Heart left ventricle (tissue), 16 donors: Measurements from ENCODE around the gene RBM26. TPM values are rescaled to one million over a fixed set of nuclear protein-coding genes. Genes with fewer than 3 reads are reported as not detected.

Source experiments
- ATAC-seq, 4 donors: fragments of 200-7000 bp; cut with Tn5 transposase; one replicate each; pipeline ENCODE4 v1.9.1; 2020 to 2022; ENCODE audit warnings: moderate library complexity in 4 of 4, mild to moderate bottlenecking in 3 of 4, moderate number of reproducible peaks in 1 of 4
- DNase-seq, 5 donors: peaks; one replicate each; pipeline ENCODE4 v3.0.0-alpha.2; 2020
- H3K27ac ChIP-seq, 12 donors: fragments of 200-600 bp; sonication (generic) in 4 of 12; one replicate each; pipeline versions ENCODE4 v1.5.0 to v1.8.0; 2016 to 2022; ENCODE audit warnings: mild to moderate bottlenecking in 2 of 12
- H3K27me3 ChIP-seq, 9 donors: fragments of 200-600 bp; sonication (generic) in 2 of 9; one replicate each; pipeline versions ENCODE4 v1.5.1 to v1.8.0; 2016 to 2022; ENCODE audit warnings: mild to moderate bottlenecking in 3 of 9
- H3K36me3 ChIP-seq, 9 donors: fragments of 200-600 bp; sonication (generic) in 2 of 9; one replicate each; pipeline versions ENCODE4 v1.5.0 to v1.8.0; 2018 to 2022; ENCODE audit warnings: mild to moderate bottlenecking in 2 of 9
- H3K4me1 ChIP-seq, 12 donors: fragments of 200-600 bp; sonication (generic) in 4 of 12; one replicate each; pipeline versions ENCODE4 v1.5.0 to v1.8.0; 2016 to 2022; ENCODE audit warnings: mild to moderate bottlenecking in 3 of 12
- H3K4me3 ChIP-seq, 12 donors: fragments of 200-600 bp; sonication (generic) in 4 of 12; one replicate each; pipeline versions ENCODE4 v1.5.0 to v1.8.0; 2017 to 2022; ENCODE audit warnings: mild to moderate bottlenecking in 9 of 12, moderate library complexity in 4 of 12
- H3K9me3 ChIP-seq, 12 donors: fragments of 200-600 bp; sonication (generic) in 4 of 12; one replicate each; pipeline versions ENCODE4 v1.5.0 to v1.8.0; 2016 to 2022; ENCODE audit warnings: mild to moderate bottlenecking in 1 of 12
- CTCF ChIP-seq, 12 donors: fragments of 200-600 bp; sonication (generic) in 4 of 12; IDR thresholded peaks; one replicate each; pipeline versions ENCODE4 v1.5.0 to v1.8.0; 2018 to 2022; ENCODE audit warnings: antibody characterized with exemption in 12 of 12, mild to moderate bottlenecking in 5 of 12
- POLR2A ChIP-seq, 2 donors: fragments of 450-650 bp; IDR thresholded peaks; one replicate each; pipeline ENCODE4 v1.6.1; 2017; ENCODE audit warnings: antibody characterized with exemption in 2 of 2, mild to moderate bottlenecking in 2 of 2, moderate library complexity in 2 of 2
- WGBS, 4 donors: extraction: QIAGEN DNeasy Blood & Tissue Kit in 2 of 4; methylation state at CpG; one replicate each; pipeline versions ENCODE4 v1.1.5 to v1.1.7; 2013 to 2018; 5-methylcytosine and 5-hydroxymethylcytosine counted together
- intact Hi-C, 10 donors: fragments of 100-400 bp; cut with DNase I; formaldehyde crosslinking; loops; one replicate each; pipeline versions ENCODE4 v1.11.1 to v1.14.2; 2022
- polyA plus RNA-seq, 2 donors: library from polyadenylated mRNA; stranded (reverse); fragments of 200-250 nt; gene quantifications; one replicate each; pipeline ENCODE4 v1.2.3, GENCODE V29; 2013
- total RNA-seq, 9 donors: library from RNA; depleted of rRNA in 2 of 9; stranded (reverse); fragments of >200 nt in 2 of 9; fragmentation: NEBNext Ultra II Directional in 3 of 9; extraction: Animal tissue kit (Norgen Biotek cat#: 25700) in 3 of 9; gene quantifications; one replicate each; pipeline versions ENCODE4 v1.1.0 to v1.2.4, GENCODE V29; 2016 to 2023
- donor health status: ischemic (EF 13 %, LVEDD 7.1; RV severe dilation, severe dysfunction).
- donor health status: healthy with polysubstance abuse.
- donor health status: DM: no; HTN: yes; CAD: no.
- donor health status: DM: no; HTN: no; CAD: no.
- donor health status: ischemic (EF 25% LVEDD 6.9; RV normal size, moderate dysfunction).
- donor health status: ischemic (EF 25% LVEDD 5.7; RV mildly dilated, moderate dysfunction).
- donor health status: healthy.
- donor health status: DM: yes; HTN: yes; CAD: no.
- donor health status: ischemic (EF 35%, LVEDD 5.7; RV mildly dilated, moderate dysfunction).
- donor health status: nonischemic (EF 11% LVEDD 7.7; RV severe dilation, severe dysfunction).
- donor health status: DM: yes; HTN: yes; CAD: no.
- donor health status: PGD.
- donor health status: ischemic (EF 29% LVEDD 5.4; RV normal size, mild dysfunction).
- donor health status: nonischemic (EF 23%, LVEDD 6.1; RV moderate dilation, normal function).

Gene RBM26
- total and polyA plus RNA-seq, 11 donors: 11.5 to 28.4 (median 20.8) TPM

- H3K4me3 ChIP-seq: no peak overlapping the region
- intact Hi-C loops: no loop called here
- no peak for TF ChIP-seq POLR2A (IDR thresholded peaks at IDR 0.05)
- no peak for TF ChIP-seq CTCF (IDR thresholded peaks at IDR 0.05)
- no peak for DNase-seq
- WGBS, 4 donors: 86 to 89% (median 87%) methylated on average over 11 of the region's 11 CpGs
- H3K9me3 ChIP-seq: no peaks in the 10 kb centered on the region
- H3K36me3 ChIP-seq: no peaks in the 10 kb centered on the region
- no peaks in the 10 kb centered on the region for H3K27me3 ChIP-seq
- no peak overlapping the region for H3K27ac ChIP-seq
- no peaks in the 10 kb centered on the region for H3K4me1 ChIP-seq
- ATAC-seq: no peak
Measured at GRCh38 chr13:79445968-79446645, 40.1 kb upstream of the RBM26 start.

- intact Hi-C loops: no loop called here
Measured at GRCh38 chr13:79442706-79443105, 36.7 kb upstream of the RBM26 start.

GRCh38 chr13:79442221-79442620 lies 36.2 kb upstream of the RBM26 start:
- no peak for ATAC-seq
- intact Hi-C loops: no loop called here
- H3K27me3 ChIP-seq: no peaks in the 10 kb centered on the region

More at GRCh38 chr13:79442706-79443105, 36.7 kb upstream of the RBM26 start:
- ATAC-seq (no peak), DNase-seq (no peak)
- Histone ChIP-seq H3K36me3 (no peaks in the 10 kb centered on the region), H3K27me3 (no peaks in the 10 kb centered on the region), H3K4me1 (no peaks in the 10 kb centered on the region), H3K27ac (no peak overlapping the region), H3K4me3 (no peak overlapping the region), H3K9me3 (no peaks in the 10 kb centered on the region)
- 84 to 88% (median 86%) methylated on average over 3 of the region's 3 CpGs for WGBS, 4 donors
- no peak for TF ChIP-seq POLR2A (IDR thresholded peaks at IDR 0.05)
- TF ChIP-seq CTCF (IDR thresholded peaks at IDR 0.05): no peak

More at GRCh38 chr13:79442221-79442620, 36.2 kb upstream of the RBM26 start:
- no peaks in the 10 kb centered on the region for H3K4me1 ChIP-seq
- H3K9me3 ChIP-seq: no peaks in the 10 kb centered on the region
- 15 to 36% (median 28%) methylated on average over 1 of the region's 1 CpG for WGBS, 4 donors
- H3K27ac ChIP-seq: no peak overlapping the region
- no peak for DNase-seq
- H3K36me3 ChIP-seq: no peaks in the 10 kb centered on the region
- H3K4me3 ChIP-seq: no peak overlapping the region
- TF ChIP-seq CTCF (IDR thresholded peaks at IDR 0.05) (no peak), POLR2A (IDR thresholded peaks at IDR 0.05) (no peak)
